LNCaP clone FGC (cell line): ENCODE measurements around the gene NKX2-2.
"Not testable (repeated sequence)": the region's sequence is repeated elsewhere in the genome, so short reads cannot be mapped to it uniquely, and the experiment has no call there.

Experiments used
- DNase-seq: peaks from one replicate; pipeline ENCODE4 v3.0.0-alpha.2; 2011; ENCODE audit warnings: low read depth
- H3K4me3 ChIP-seq: 2 replicates; pipeline ENCODE4 v1.5.1; 2011; ENCODE audit warnings: mild to moderate bottlenecking, low read depth, low read length, control low read depth
- TF ChIP-seq, protein P1 (sequence below): IDR thresholded peaks from 2 replicates; pipeline ENCODE4 v1.5.1; 2012; ENCODE audit warnings: mild to moderate bottlenecking; ENCODE audit not compliant: control insufficient read depth, insufficient read depth; ENCODE audit errors: extremely low read depth

NKX2-2 gene

DNA sequence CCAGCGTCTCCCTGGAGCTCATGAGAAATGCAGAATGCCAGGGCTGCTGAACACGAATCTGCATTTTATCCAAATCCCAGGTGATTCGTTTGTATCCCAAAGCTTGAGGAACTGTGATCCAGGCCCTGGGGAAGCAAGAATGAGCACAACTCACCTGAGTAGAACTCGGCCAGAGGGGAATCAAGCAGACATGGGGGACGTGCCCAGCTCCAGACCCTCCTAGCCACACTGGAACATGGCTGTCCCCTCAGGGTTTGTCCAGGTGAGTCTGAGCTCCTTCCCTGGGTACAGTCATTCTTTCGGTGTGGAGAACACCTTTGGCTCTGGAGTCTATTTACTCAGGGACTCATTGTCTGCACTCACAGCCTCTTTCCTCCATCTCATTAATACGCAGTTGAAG, 13.3 kb downstream of the NKX2-2 start:
- no peak overlapping the region for H3K4me3 ChIP-seq
- TF ChIP-seq, protein P1, sequence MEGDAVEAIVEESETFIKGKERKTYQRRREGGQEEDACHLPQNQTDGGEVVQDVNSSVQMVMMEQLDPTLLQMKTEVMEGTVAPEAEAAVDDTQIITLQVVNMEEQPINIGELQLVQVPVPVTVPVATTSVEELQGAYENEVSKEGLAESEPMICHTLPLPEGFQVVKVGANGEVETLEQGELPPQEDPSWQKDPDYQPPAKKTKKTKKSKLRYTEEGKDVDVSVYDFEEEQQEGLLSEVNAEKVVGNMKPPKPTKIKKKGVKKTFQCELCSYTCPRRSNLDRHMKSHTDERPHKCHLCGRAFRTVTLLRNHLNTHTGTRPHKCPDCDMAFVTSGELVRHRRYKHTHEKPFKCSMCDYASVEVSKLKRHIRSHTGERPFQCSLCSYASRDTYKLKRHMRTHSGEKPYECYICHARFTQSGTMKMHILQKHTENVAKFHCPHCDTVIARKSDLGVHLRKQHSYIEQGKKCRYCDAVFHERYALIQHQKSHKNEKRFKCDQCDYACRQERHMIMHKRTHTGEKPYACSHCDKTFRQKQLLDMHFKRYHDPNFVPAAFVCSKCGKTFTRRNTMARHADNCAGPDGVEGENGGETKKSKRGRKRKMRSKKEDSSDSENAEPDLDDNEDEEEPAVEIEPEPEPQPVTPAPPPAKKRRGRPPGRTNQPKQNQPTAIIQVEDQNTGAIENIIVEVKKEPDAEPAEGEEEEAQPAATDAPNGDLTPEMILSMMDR, result no peak
- DNase-seq, result no peak

DNA sequence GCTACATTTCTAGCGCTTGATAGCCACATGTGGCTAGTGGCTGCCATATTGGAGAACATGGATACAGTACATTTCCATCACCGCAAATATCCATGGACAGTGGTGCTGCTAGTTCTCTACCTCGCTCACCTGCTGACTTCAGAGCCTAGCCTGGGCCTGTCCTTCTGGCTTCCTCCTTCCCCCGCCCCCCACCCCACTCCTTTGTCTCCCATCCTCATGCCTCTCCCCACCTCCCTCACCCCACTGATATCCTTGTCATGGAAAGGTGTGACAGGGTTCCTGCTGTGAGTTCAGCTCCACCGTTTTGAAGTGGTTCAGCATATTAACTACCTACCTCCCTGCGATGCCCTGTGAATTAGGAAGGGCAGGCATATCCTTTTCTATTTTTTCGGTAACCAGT, 14.2 kb downstream of the NKX2-2 start:
- DNase-seq, result no peak
- no peak overlapping the region for H3K4me3 ChIP-seq
- TF ChIP-seq, protein P1, result no peak

DNA sequence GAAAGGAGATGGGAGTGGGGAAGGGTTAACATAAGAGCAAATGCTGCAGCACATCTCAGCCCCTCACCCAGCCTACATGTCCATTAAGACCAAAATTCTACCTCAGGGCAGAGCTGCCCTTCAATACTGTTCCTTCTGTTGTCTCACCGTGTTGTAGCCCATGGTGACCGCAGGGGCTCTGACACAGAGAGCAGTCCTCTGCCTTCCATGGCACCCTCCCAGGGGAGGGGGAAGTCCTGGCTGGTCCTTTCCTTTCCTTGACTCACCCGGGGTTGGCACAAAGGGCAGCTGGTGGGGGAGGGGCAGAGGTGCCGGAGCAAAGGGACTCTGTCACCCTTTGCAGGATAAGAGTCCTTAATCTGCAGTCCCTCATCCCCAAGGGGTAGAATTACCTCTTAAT, 15.2 kb downstream of the NKX2-2 start:
- no peak overlapping the region for H3K4me3 ChIP-seq
- TF ChIP-seq, protein P1, result no peak

GRCh38 chr20:21498195-21498594, 15.7 kb downstream of the NKX2-2 start:
- TF ChIP-seq, protein P1, result no peak
- DNase-seq, result no peak

More for the DNA sequence above, 15.2 kb downstream of the NKX2-2 start:
- DNase-seq, result no peak

GRCh38 chr20:21496452-21496851, 17.4 kb downstream of the NKX2-2 start:
- no peak for DNase-seq
- no peak overlapping the region for H3K4me3 ChIP-seq
- TF ChIP-seq, protein P1, result no peak

More at GRCh38 chr20:21498195-21498594, 15.7 kb downstream of the NKX2-2 start:
- H3K4me3 ChIP-seq, result no peak overlapping the region

GRCh38 chr20:21493049-21493448, 20.8 kb downstream of the NKX2-2 start:
- no peak overlapping the region for H3K4me3 ChIP-seq
- TF ChIP-seq, protein P1, result no peak
- no peak for DNase-seq

DNA sequence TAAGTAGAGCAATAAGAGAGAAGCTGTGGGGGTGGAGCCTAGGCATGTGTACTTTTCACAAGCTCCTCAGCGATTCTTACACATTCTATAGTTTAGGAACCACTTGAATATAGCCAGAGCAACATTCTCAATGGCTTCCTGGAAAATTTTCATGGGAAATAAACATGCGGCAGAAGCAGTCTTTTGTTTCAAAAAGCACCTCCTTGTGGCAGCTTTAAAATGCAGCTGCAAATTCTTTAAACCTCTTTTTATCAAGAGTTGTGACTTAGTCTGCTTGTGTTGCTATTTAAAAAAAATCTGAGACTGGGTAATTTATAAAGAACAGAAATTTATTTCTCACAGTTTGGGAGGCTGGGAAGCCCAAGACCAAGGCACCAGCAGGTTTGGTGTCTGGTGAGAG, 23.8 kb downstream of the NKX2-2 start:
- H3K4me3 ChIP-seq, result no peak overlapping the region
- no peak for DNase-seq
- TF ChIP-seq, protein P1, result peak; percentile 48

GRCh38 chr20:21480144-21480543, 33.7 kb downstream of the NKX2-2 start:
- not testable (repeated sequence) for H3K4me3 ChIP-seq, DNase-seq
